ENCODE results near the gene LRCH1. TPM values are rescaled to one million over a fixed set of nuclear protein-coding genes. Genes with fewer than 3 reads are reported as not detected.

Gene LRCH1
- total and polyA plus RNA-seq, 2 of the 13 experiments (the other 11 are each of a cell fraction or from before 2014, with no cell fraction given), result 4.1 to 12.6 TPM

- TF ChIP-seq, protein P1, sequence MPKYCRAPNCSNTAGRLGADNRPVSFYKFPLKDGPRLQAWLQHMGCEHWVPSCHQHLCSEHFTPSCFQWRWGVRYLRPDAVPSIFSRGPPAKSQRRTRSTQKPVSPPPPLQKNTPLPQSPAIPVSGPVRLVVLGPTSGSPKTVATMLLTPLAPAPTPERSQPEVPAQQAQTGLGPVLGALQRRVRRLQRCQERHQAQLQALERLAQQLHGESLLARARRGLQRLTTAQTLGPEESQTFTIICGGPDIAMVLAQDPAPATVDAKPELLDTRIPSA (CRISPR knock-in tag; IDR thresholded peaks at IDR 0.05; ENCODE audit: borderline replicate concordance), result no peak
- TF ChIP-seq RARA (CRISPR knock-in tag; IDR thresholded peaks at IDR 0.05), result 0 out of 2 replicates have a peak, but pooled peaks have one; percentile 7
- TF ChIP-seq, protein P2, sequence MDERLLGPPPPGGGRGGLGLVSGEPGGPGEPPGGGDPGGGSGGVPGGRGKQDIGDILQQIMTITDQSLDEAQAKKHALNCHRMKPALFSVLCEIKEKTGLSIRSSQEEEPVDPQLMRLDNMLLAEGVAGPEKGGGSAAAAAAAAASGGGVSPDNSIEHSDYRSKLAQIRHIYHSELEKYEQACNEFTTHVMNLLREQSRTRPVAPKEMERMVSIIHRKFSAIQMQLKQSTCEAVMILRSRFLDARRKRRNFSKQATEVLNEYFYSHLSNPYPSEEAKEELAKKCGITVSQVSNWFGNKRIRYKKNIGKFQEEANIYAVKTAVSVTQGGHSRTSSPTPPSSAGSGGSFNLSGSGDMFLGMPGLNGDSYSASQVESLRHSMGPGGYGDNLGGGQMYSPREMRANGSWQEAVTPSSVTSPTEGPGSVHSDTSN (CRISPR knock-in tag; IDR thresholded peaks at IDR 0.05), result no peak
- TF ChIP-seq, protein P3, sequence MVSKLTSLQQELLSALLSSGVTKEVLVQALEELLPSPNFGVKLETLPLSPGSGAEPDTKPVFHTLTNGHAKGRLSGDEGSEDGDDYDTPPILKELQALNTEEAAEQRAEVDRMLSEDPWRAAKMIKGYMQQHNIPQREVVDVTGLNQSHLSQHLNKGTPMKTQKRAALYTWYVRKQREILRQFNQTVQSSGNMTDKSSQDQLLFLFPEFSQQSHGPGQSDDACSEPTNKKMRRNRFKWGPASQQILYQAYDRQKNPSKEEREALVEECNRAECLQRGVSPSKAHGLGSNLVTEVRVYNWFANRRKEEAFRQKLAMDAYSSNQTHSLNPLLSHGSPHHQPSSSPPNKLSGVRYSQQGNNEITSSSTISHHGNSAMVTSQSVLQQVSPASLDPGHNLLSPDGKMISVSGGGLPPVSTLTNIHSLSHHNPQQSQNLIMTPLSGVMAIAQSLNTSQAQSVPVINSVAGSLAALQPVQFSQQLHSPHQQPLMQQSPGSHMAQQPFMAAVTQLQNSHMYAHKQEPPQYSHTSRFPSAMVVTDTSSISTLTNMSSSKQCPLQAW (CRISPR knock-in tag; IDR thresholded peaks at IDR 0.05), result peak; percentile 87
- no peak for TF ChIP-seq ZBTB7A (CRISPR knock-in tag; IDR thresholded peaks at IDR 0.05)
- TF ChIP-seq HNRNPL (IDR thresholded peaks at IDR 0.05; ENCODE audit: low read depth, low read length), result no peak
- TF ChIP-seq MED1 (CRISPR knock-in tag; IDR thresholded peaks at IDR 0.05), result peak; percentile 29; the same call in 1 of the 2 replicates
- no peak for TF ChIP-seq ZNF747 (CRISPR knock-in tag; IDR thresholded peaks at IDR 0.05; ENCODE audit: borderline replicate concordance)
- 0 out of 4 replicates have a peak, but pooled peaks of 1 of the 2 experiments have one; percentile 16 for TF ChIP-seq KLF16 (CRISPR knock-in tag; IDR thresholded peaks at IDR 0.05)
- TF ChIP-seq FOSL2 (CRISPR knock-in tag; IDR thresholded peaks at IDR 0.05), result 0 out of 2 replicates have a peak, but pooled peaks have one; percentile 9
- TF ChIP-seq CREB1 (IDR thresholded peaks at IDR 0.05), result no peak
- TF ChIP-seq CREB1 (CRISPR knock-in tag; IDR thresholded peaks at IDR 0.05), result no peak
- 0 out of 2 replicates have a peak, but pooled peaks have one; percentile 31 for TF ChIP-seq SMAD3 (CRISPR knock-in tag; IDR thresholded peaks at IDR 0.05)
- peak; percentile 26; the same call in 1 of the 2 replicates for TF ChIP-seq GATA4 (IDR thresholded peaks at IDR 0.05; ENCODE audit: borderline replicate concordance, low read depth)
- TF ChIP-seq, protein P4, sequence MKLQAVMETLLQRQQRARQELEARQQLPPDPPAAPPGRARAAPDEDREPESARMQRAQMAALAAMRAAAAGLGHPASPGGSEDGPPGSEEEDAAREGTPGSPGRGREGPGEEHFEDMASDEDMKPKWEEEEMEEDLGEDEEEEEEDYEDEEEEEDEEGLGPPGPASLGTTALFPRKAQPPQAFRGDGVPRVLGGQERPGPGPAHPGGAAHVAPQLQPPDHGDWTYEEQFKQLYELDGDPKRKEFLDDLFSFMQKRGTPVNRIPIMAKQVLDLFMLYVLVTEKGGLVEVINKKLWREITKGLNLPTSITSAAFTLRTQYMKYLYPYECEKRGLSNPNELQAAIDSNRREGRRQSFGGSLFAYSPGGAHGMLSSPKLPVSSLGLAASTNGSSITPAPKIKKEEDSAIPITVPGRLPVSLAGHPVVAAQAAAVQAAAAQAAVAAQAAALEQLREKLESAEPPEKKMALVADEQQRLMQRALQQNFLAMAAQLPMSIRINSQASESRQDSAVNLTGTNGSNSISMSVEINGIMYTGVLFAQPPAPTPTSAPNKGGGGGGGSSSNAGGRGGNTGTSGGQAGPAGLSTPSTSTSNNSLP (IDR thresholded peaks at IDR 0.05; ENCODE audit: low read depth, low read length), result peak; percentile 76; the same call in 1 of the 2 replicates
- TF ChIP-seq RFX3 (CRISPR knock-in tag; IDR thresholded peaks at IDR 0.05), result no peak
- peak; percentile 62 for TF ChIP-seq SAP130 (CRISPR knock-in tag; IDR thresholded peaks at IDR 0.05; ENCODE audit: low read depth)
- no peak for TF ChIP-seq ZC3H13 (CRISPR knock-in tag; IDR thresholded peaks at IDR 0.05)
- TF ChIP-seq THAP11 (CRISPR knock-in tag; IDR thresholded peaks at IDR 0.05), result no peak
- no peak for TF ChIP-seq HIC2 (CRISPR knock-in tag; IDR thresholded peaks at IDR 0.05; ENCODE audit: low read depth)
- TF ChIP-seq ZNF616 (CRISPR knock-in tag; IDR thresholded peaks at IDR 0.05; ENCODE audit: low read depth), result no peak
- TF ChIP-seq EED (CRISPR knock-in tag; IDR thresholded peaks at IDR 0.05), result no peak
- no peak for TF ChIP-seq CAMTA2 (CRISPR knock-in tag; IDR thresholded peaks at IDR 0.05; ENCODE audit: borderline replicate concordance)
- TF ChIP-seq TEAD3 (CRISPR knock-in tag; optimal IDR thresholded peaks at IDR 0.05; ENCODE audit: borderline replicate concordance), result peak; percentile 47
Observed at GRCh38 chr13:46665633-46666482, 112.9 kb downstream of the LRCH1 start (continued).

Data from HepG2 (cell line).